Measurements from ENCODE around the gene MAP7.
"Not testable (repeated sequence)": the region's sequence is repeated elsewhere in the genome, so short reads cannot be mapped to it uniquely, and the experiment has no call there.

MAP7 gene

GRCh38 chr6:136550330-136551071 lies at the start of gene MAP7:
MAP7 (minus strand) TSS chr6:136550422; CDS start chr6:136550408, 14 bp downstream.
- DNase-seq = peak; percentile 68

GRCh38 chr6:136599329-136600011 lies 49.2 kb upstream of the MAP7 start:
- DNase-seq = no peak

- DNase-seq = no peak
Observed at GRCh38 chr6:136598048-136598447, 47.8 kb upstream of the MAP7 start.

- DNase-seq = no peak
Observed at GRCh38 chr6:136594671-136595070, 44.4 kb upstream of the MAP7 start.

- DNase-seq = no peak
Observed at GRCh38 chr6:136593748-136594490, 43.7 kb upstream of the MAP7 start.

GRCh38 chr6:136592930-136593673 lies 42.9 kb upstream of the MAP7 start:
- DNase-seq = no peak

- DNase-seq = no peak
Observed at GRCh38 chr6:136591617-136592016, 41.4 kb upstream of the MAP7 start.

GRCh38 chr6:136590846-136591245 lies 40.6 kb upstream of the MAP7 start:
- not testable (repeated sequence) for DNase-seq

GRCh38 chr6:136587527-136587926 lies 37.3 kb upstream of the MAP7 start:
- no peak for DNase-seq

GRCh38 chr6:136586295-136586694 lies 36.1 kb upstream of the MAP7 start:
- DNase-seq = no peak

GRCh38 chr6:136585523-136585922 lies 35.3 kb upstream of the MAP7 start:
- DNase-seq = not testable (repeated sequence)

- not testable (repeated sequence) for DNase-seq
Observed at GRCh38 chr6:136584290-136584689, 34.1 kb upstream of the MAP7 start.

GRCh38 chr6:136582711-136583471 lies 32.7 kb upstream of the MAP7 start:
- DNase-seq = no peak

- DNase-seq = no peak
Observed at GRCh38 chr6:136579800-136580199, 29.6 kb upstream of the MAP7 start.

GRCh38 chr6:136576821-136577220 lies 26.6 kb upstream of the MAP7 start:
- DNase-seq = no peak

- DNase-seq = no peak
Observed at GRCh38 chr6:136571496-136571895, 21.3 kb upstream of the MAP7 start.

GRCh38 chr6:136571065-136571464 lies 20.8 kb upstream of the MAP7 start:
- no peak for DNase-seq

- DNase-seq = no peak
Observed at GRCh38 chr6:136568129-136568528, 17.9 kb upstream of the MAP7 start.

- DNase-seq = no peak
Observed at GRCh38 chr6:136567688-136568087, 17.5 kb upstream of the MAP7 start.

GRCh38 chr6:136566851-136567250 lies 16.6 kb upstream of the MAP7 start:
- DNase-seq = no peak

- no peak for DNase-seq
Observed at GRCh38 chr6:136566007-136566487, 15.8 kb upstream of the MAP7 start.

GRCh38 chr6:136564180-136564579 lies 14.0 kb upstream of the MAP7 start:
- DNase-seq = no peak
